Liver (tissue), 3 donors: ENCODE measurements around the gene UCKL1.

ENCODE experiments used
- CTCF ChIP-seq: fragments of 150-350 bp; IDR thresholded peaks from 2 replicates; pipeline ENCODE4 v1.5.1; 2017; ENCODE audit warnings: improper control_type of control experiment, low read depth, low read length; ENCODE audit not compliant: missing input control
- RAD21 ChIP-seq, 2 donors: IDR thresholded peaks; 2 replicates each; pipeline ENCODE4 v1.6.1; 2016; ENCODE audit warnings: antibody characterized with exemption in 2 of 2, mild to moderate bottlenecking in 2 of 2
- YY1 ChIP-seq: IDR thresholded peaks from 2 replicates; pipeline ENCODE4 v1.6.1; 2016; ENCODE audit warnings: antibody characterized with exemption, mild to moderate bottlenecking
- donor health status: healthy.
- donor health status: healthy.

- TF ChIP-seq CTCF (no peak), RAD21 (IDR thresholded peaks at IDR 0.05) (no peak), YY1 (no peak)
Observed at GRCh38 chr20:63952210-63952535, 4.0 kb downstream of the UCKL1 start.
